ENCODE results near the gene ANKS6. TPM values are rescaled to one million over a fixed set of nuclear protein-coding genes. Genes with fewer than 3 reads are reported as not detected.

Gene ANKS6
- total RNA-seq: 27.4 and 30.9 TPM in 2 replicates
- long read RNA-seq, partial matches to known transcripts: 2 of 8 reads
- long read RNA-seq, other reads (novel, unspliced or antisense): 6 of 8 reads

DNA sequence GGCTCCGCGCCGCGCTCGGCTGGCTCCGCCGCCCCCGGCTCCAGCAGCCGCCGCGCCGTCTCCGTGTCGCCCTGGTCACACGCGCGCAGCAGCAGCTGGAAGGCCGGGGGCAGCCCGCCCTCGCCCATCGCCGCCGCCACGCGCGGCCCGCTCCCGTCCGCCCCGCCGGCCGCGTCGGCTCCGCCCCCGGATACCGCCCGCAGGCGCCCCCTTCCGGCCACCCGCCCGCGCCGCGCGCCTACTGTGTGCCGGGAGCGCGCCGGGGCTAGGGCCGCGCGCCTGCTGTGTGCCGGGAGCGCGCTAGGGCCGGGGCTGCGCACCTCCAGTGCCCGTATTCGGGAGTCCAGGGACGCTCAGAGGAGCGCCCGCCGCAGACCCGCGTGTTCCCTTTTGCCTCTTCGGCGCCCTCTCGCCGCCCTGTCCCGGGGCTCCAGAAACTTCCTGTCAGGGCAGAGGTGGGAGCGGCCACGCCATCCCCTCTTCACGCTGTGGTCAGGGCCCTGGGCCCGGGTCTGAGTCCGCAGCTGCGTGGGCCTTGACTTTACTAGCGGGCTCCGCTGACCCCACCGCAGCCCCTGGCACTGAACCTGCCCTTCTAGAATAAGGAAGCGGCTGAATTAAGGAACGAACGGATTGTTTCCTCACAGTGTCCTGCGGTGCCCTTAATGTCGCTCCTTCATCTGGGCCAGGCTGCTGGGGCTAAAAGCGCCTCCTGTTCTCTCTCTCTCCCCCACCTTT, at the start of gene ANKS6:
Gene ANKS6, minus strand, starts transcription at position 192 of the 738 bp plus-strand sequence. Its CDS starts 64 bp downstream, at position 128.
- Mint-ChIP-seq H3K27me3 (ENCODE audit: low read depth) (peaks cover 4% of the 10 kb centered on the region), H3K4me1 (peaks cover 32% of the 10 kb centered on the region), H3K36me3 (ENCODE audit: low read depth) (peaks cover 3% of the 10 kb centered on the region), H3K27ac (ENCODE audit: unreplicated experiment) (peak within 1 kb of the TSS; percentile 92), H3K9me3 (peaks cover 10% of the 10 kb centered on the region), H3K4me3 (peak within 1 kb of the TSS; percentile 88)
- DNase-seq (ENCODE audit: low read depth, low spot score): peak; percentile 87
- TF ChIP-seq, protein P1, sequence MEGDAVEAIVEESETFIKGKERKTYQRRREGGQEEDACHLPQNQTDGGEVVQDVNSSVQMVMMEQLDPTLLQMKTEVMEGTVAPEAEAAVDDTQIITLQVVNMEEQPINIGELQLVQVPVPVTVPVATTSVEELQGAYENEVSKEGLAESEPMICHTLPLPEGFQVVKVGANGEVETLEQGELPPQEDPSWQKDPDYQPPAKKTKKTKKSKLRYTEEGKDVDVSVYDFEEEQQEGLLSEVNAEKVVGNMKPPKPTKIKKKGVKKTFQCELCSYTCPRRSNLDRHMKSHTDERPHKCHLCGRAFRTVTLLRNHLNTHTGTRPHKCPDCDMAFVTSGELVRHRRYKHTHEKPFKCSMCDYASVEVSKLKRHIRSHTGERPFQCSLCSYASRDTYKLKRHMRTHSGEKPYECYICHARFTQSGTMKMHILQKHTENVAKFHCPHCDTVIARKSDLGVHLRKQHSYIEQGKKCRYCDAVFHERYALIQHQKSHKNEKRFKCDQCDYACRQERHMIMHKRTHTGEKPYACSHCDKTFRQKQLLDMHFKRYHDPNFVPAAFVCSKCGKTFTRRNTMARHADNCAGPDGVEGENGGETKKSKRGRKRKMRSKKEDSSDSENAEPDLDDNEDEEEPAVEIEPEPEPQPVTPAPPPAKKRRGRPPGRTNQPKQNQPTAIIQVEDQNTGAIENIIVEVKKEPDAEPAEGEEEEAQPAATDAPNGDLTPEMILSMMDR (conservative IDR thresholded peaks at IDR 0.05): peak; percentile 61

DNA sequence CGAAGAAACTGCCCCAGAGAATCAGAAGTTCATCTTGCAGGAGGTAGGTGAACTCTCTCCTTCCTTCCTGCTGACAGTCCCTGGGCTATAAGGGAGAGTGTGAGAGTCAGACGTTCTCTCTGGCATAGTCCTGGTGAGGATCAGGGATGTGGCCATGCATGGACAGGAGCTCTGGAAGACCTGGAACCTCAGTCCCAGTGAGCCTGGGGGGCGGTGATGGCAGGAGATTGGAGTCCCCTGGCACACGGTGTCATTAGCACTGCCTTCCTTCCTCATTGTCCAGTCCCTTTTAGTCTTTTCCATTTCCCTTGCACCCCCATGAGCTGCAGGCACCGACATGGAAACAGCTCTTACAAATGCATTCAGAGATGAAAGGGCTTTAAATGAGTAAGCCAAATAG, 49.7 kb upstream of the ANKS6 start:
- H3K27me3 Mint-ChIP-seq (ENCODE audit: low read depth): no peaks in the 10 kb centered on the region
- H3K36me3 Mint-ChIP-seq (ENCODE audit: low read depth): no peaks in the 10 kb centered on the region
- H3K9me3 Mint-ChIP-seq: no peaks in the 10 kb centered on the region
- no peak overlapping the region for H3K27ac Mint-ChIP-seq (ENCODE audit: unreplicated experiment)
- H3K4me3 Mint-ChIP-seq: no peak overlapping the region
- H3K4me1 Mint-ChIP-seq: peaks cover 10% of the 10 kb centered on the region
- no peak for DNase-seq (ENCODE audit: low read depth, low spot score)
- TF ChIP-seq, protein P1 (conservative IDR thresholded peaks at IDR 0.05): no peak

DNA sequence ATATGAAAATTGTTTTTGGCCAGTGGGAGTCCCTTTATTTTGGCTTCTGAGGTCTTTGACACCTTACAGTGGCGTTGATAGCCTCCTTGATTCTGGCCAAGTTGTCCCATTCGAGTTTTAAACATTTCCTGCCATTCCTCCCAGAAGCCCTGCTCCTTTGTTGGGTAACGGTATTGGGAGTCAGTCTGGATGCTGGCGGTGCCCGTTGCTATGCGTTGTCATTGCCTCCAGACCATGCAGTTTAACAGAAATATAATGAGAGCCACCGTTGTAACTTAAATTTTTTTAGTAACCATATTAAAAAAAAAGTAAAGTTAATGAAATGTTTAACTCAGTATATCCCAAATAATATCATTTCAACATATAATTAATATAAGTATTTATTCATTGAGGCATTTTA, 46.2 kb upstream of the ANKS6 start:
- no peaks in the 10 kb centered on the region for H3K4me1 Mint-ChIP-seq
- no peak for DNase-seq (ENCODE audit: low read depth, low spot score)
- H3K27me3 Mint-ChIP-seq (ENCODE audit: low read depth): no peaks in the 10 kb centered on the region
- no peaks in the 10 kb centered on the region for H3K9me3 Mint-ChIP-seq
- H3K4me3 Mint-ChIP-seq: no peak overlapping the region
- H3K27ac Mint-ChIP-seq (ENCODE audit: unreplicated experiment): no peak overlapping the region
- TF ChIP-seq, protein P1 (conservative IDR thresholded peaks at IDR 0.05): no peak
- H3K36me3 Mint-ChIP-seq (ENCODE audit: low read depth): no peaks in the 10 kb centered on the region

DNA sequence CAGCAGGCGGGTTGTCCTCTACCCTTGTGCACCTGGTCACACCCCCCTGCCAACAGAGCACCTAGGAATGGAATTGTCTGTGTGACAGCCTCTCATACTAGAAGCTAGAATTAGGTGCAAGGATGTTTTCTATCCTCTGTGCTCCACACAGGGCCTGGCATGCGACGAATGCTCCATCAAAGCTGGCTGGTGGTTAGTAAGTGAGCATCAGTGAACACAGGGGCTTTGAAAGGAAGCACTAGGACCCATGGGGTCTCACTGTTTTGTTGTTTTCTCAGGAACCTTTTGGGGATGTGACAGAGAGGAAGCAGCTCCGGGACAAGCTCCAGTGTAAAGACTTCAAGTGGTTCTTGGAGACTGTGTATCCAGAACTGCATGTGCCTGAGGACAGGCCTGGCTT, 43.4 kb upstream of the ANKS6 start:
- no peak overlapping the region for H3K27ac Mint-ChIP-seq (ENCODE audit: unreplicated experiment)
- DNase-seq (ENCODE audit: low read depth, low spot score): no peak
- no peaks in the 10 kb centered on the region for H3K4me1 Mint-ChIP-seq
- TF ChIP-seq, protein P1 (conservative IDR thresholded peaks at IDR 0.05): no peak
- H3K9me3 Mint-ChIP-seq: no peaks in the 10 kb centered on the region
- no peaks in the 10 kb centered on the region for H3K27me3 Mint-ChIP-seq (ENCODE audit: low read depth)
- H3K4me3 Mint-ChIP-seq: no peak overlapping the region
- no peaks in the 10 kb centered on the region for H3K36me3 Mint-ChIP-seq (ENCODE audit: low read depth)

DNA sequence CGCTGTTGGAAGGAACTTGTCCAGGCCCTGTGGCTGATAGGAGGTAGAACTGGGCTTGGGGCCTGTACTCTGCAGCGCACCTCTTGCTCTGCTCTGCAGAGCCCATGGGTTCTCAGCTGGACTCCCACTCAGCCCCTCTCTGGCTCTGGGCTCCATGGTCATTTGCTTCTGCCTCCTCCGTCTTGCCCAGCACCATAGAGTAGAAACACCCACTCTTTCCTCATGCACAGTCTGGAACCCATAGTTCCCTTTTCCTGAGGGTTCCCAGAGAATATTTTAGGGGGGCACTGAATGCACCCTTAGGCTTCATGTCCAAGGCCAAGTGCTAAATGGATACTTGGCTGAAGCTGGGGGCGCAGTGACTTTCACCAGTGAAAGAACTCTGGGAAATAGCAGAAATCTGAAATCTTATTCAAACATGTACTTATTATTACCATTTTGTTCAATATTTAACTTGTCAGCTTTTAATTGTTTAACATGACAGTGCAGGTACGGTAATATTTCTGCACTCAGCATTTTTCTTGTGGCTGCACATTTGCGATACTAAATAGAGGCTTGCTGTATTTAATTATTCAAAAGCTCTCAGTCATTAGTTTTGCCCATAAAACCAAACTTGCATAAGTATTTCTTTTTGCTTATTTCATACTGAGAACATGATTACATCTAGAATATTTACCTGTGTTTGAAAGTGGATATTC, 42.7 kb upstream of the ANKS6 start:
- no peak for DNase-seq (ENCODE audit: low read depth, low spot score)
- peak overlapping the region; percentile 47 for H3K27ac Mint-ChIP-seq (ENCODE audit: unreplicated experiment)
- no peaks in the 10 kb centered on the region for H3K9me3 Mint-ChIP-seq
- no peaks in the 10 kb centered on the region for H3K27me3 Mint-ChIP-seq (ENCODE audit: low read depth)
- no peaks in the 10 kb centered on the region for H3K36me3 Mint-ChIP-seq (ENCODE audit: low read depth)
- TF ChIP-seq, protein P1 (conservative IDR thresholded peaks at IDR 0.05): no peak
- H3K4me1 Mint-ChIP-seq: no peaks in the 10 kb centered on the region
- H3K4me3 Mint-ChIP-seq: no peak overlapping the region

Measured in neural crest cell (in vitro differentiated cells).